Endothelial cell of umbilical vein (primary cell): ENCODE data around the gene INPP5J. TPM values are rescaled to one million over a fixed set of nuclear protein-coding genes. Genes with fewer than 3 reads are reported as not detected.

ENCODE experiments used
- BruUV-seq: library from RNA; stranded (reverse); fragments of 400-500 nt; replicated peaks from 2 replicates; lab custom pipeline; 2021; lab: Mats Ljungman, UMichigan
- CTCF ChIA-PET: fragments of 300-600, 350-600 bp; sonication (Branson Sonifier 250); formaldehyde crosslinking; loops from one replicate; lab custom pipeline; 2021; ENCODE audit warnings: antibody characterized with exemption, inconsistent platforms; lab: Charles Lee
- POLR2A ChIA-PET: fragments of 300-600, 350-600 bp; sonication (Branson Sonifier 250); formaldehyde crosslinking; loops from one replicate; lab custom pipeline; 2021; ENCODE audit warnings: antibody characterized with exemption, inconsistent platforms; lab: Charles Lee
- DNase-seq: peaks from one replicate; pipeline ENCODE4 v3.0.0-alpha.2; 2011; ENCODE audit warnings: low read depth, low spot score
- FAIRE-seq: peaks from 2 replicates; lab custom pipeline; 2011; peaks lifted over from hg19 to GRCh38; lab: Jason Lieb, UNC
- H2AFZ ChIP-seq: 2 replicates; pipeline ENCODE4 v1.6.0; 2012; ENCODE audit warnings: low read depth, low read length, control low read depth, inconsistent platforms
- H3K27ac ChIP-seq: 2 replicates; pipeline ENCODE4 v1.5.1; 2011; ENCODE audit warnings: low read depth, mild to moderate bottlenecking, control low read depth, low read length, moderate library complexity; ENCODE audit not compliant: insufficient read depth
- H3K27me3 ChIP-seq, 2 experiments: 2 replicates each; pipeline versions ENCODE4 v1.6.0 to v1.6.1; 2011; ENCODE audit warnings: low read length in 2 of 2, mixed read lengths in 1 of 2; ENCODE audit not compliant: control insufficient read depth in 2 of 2, insufficient read depth in 2 of 2
- H3K36me3 ChIP-seq, 2 experiments: 2 replicates in 1 of 2; 3 replicates in 1 of 2; pipeline ENCODE4 v1.5.1; 2011; ENCODE audit warnings: low read length in 2 of 2, mild to moderate bottlenecking in 1 of 2, moderate library complexity in 1 of 2; ENCODE audit not compliant: control insufficient read depth in 2 of 2, insufficient read depth in 2 of 2; ENCODE audit errors: extremely low read depth in 1 of 2
- H3K4me1 ChIP-seq: 3 replicates; pipeline ENCODE4 v1.5.1; 2011; ENCODE audit warnings: mild to moderate bottlenecking, low read length; ENCODE audit not compliant: control insufficient read depth, insufficient read depth; ENCODE audit errors: extremely low read depth
- H3K4me2 ChIP-seq: 2 replicates; pipeline ENCODE4 v1.6.1; 2011; ENCODE audit warnings: low read length, control low read depth, mixed read lengths; ENCODE audit not compliant: insufficient read depth
- H3K4me3 ChIP-seq, 3 experiments: fragments of 200-600 bp in 1 of 3; sonication (generic), shearing (Covaris generic) in 1 of 3; replicated peaks in 1 of 3; 2 replicates each; pipeline ENCODE4 v1.5.1; 2011 to 2016; ENCODE audit warnings: control low read depth in 3 of 3, low read length in 3 of 3, mild to moderate bottlenecking in 2 of 3, inconsistent platforms in 1 of 3, low read depth in 1 of 3, moderate library complexity in 1 of 3; ENCODE audit not compliant: insufficient read depth in 1 of 3
- H3K79me2 ChIP-seq: 2 replicates; pipeline ENCODE4 v1.6.0; 2012; ENCODE audit warnings: low read length, inconsistent platforms; ENCODE audit not compliant: control insufficient read depth, insufficient read depth
- H3K9ac ChIP-seq: replicated peaks from 2 replicates; pipeline ENCODE3; 2011; ENCODE audit warnings: low read length, control low read depth; ENCODE audit not compliant: insufficient read depth; ENCODE audit errors: extremely low read depth
- H3K9me1 ChIP-seq: replicated peaks from 3 replicates; pipeline ENCODE4 v1.6.0; 2011; ENCODE audit warnings: mild to moderate bottlenecking, low read length; ENCODE audit not compliant: control insufficient read depth, insufficient read depth; ENCODE audit errors: extremely low read depth
- H3K9me3 ChIP-seq: replicated peaks from 2 replicates; pipeline ENCODE4 v1.5.1; 2012; ENCODE audit warnings: low read length, inconsistent platforms; ENCODE audit not compliant: control insufficient read depth, insufficient read depth
- H4K20me1 ChIP-seq: replicated peaks from 2 replicates; pipeline ENCODE3; 2011; ENCODE audit warnings: mild to moderate bottlenecking, low read length; ENCODE audit not compliant: control insufficient read depth, insufficient read depth; ENCODE audit errors: extremely low read depth
- EZH2 ChIP-seq: IDR thresholded peaks from 2 replicates; pipeline ENCODE4 v1.6.1; 2012; ENCODE audit warnings: borderline replicate concordance, low read depth, mild to moderate bottlenecking, moderate library complexity, low read length, inconsistent platforms; ENCODE audit not compliant: severe bottlenecking
- FOS ChIP-seq: IDR thresholded peaks from 2 replicates; pipeline ENCODE4 v1.6.1; 2011; ENCODE audit warnings: mild to moderate bottlenecking, low read length, moderate library complexity, borderline replicate concordance; ENCODE audit not compliant: insufficient read depth
- GATA2 ChIP-seq: IDR thresholded peaks from 2 replicates; pipeline ENCODE4 v1.7.0; 2011; ENCODE audit warnings: low read depth, mild to moderate bottlenecking, moderate library complexity, mixed read lengths, low read length; ENCODE audit not compliant: insufficient read length, insufficient read depth
- JUN ChIP-seq: IDR thresholded peaks from 2 replicates; pipeline ENCODE4 v1.6.1; 2011; ENCODE audit warnings: borderline replicate concordance, low read depth; ENCODE audit not compliant: insufficient read length, insufficient read depth
- MYC ChIP-seq: IDR thresholded peaks from one replicate; pipeline ENCODE4 v1.6.1; 2011; ENCODE audit warnings: mild to moderate bottlenecking, low read depth, low read length
- POLR2A ChIP-seq: IDR thresholded peaks from 2 replicates; pipeline ENCODE4 v1.6.1; 2012; ENCODE audit warnings: low read depth, mild to moderate bottlenecking, control low read depth, low read length
- POLR2AphosphoS5 ChIP-seq: IDR thresholded peaks from 2 replicates; pipeline ENCODE4 v1.6.1; 2012; ENCODE audit warnings: low read depth, mild to moderate bottlenecking, control low read depth, low read length, moderate library complexity; ENCODE audit not compliant: insufficient read depth
- dilution Hi-C: fragments of 300-500 bp; cut with MboI; formaldehyde crosslinking; loops from one replicate; pipeline ENCODE4 v1.15.0; 2019; ENCODE audit warnings: low sequenced_read_pairs; ENCODE audit not compliant: extremely low pct_ligation_motif_present
- intact Hi-C: fragments of 100-400 bp; cut with micrococcal nuclease; formaldehyde crosslinking; loops from one replicate; pipeline ENCODE4 v1.10.0; 2022
- polyA plus RNA-seq, 4 experiments: library from polyadenylated mRNA; depleted of rRNA in 3 of 4; stranded (reverse) in 3 of 4; unstranded in 1 of 4; fragments of >200 nt; gene quantifications; 2 replicates each; pipeline versions ENCODE4 v1.2.1 to v1.2.3, GENCODE V29; 2011 to 2012; ENCODE audit warnings: missing spikeins in 1 of 4
- total RNA-seq: library from RNA; stranded (reverse); gene quantifications from 2 replicates; pipeline ENCODE4 v1.2.3, GENCODE V29; 2021
- TF ChIP-seq, protein P1 (sequence below), 2 donors: IDR thresholded peaks; 1 replicate in 1 of 2; 2 replicates in 1 of 2; pipeline ENCODE4 v1.5.1; 2011; ENCODE audit warnings: low read length in 2 of 2, mild to moderate bottlenecking in 2 of 2, moderate library complexity in 2 of 2, control low read depth in 1 of 2, inconsistent platforms in 1 of 2, low read depth in 1 of 2; ENCODE audit not compliant: insufficient read depth in 1 of 2; ENCODE audit errors: extremely low read depth in 1 of 2
- TF ChIP-seq, protein P2 (sequence below): IDR thresholded peaks from 2 replicates; pipeline ENCODE4 v1.6.1; 2011; ENCODE audit not compliant: insufficient read depth, insufficient read length

The INPP5J gene
- total and polyA plus RNA-seq, 2 donors (not counting 3 experiments of a cell fraction or from before 2014, with no cell fraction given) = 0.43 to 0.49 TPM

DNA sequence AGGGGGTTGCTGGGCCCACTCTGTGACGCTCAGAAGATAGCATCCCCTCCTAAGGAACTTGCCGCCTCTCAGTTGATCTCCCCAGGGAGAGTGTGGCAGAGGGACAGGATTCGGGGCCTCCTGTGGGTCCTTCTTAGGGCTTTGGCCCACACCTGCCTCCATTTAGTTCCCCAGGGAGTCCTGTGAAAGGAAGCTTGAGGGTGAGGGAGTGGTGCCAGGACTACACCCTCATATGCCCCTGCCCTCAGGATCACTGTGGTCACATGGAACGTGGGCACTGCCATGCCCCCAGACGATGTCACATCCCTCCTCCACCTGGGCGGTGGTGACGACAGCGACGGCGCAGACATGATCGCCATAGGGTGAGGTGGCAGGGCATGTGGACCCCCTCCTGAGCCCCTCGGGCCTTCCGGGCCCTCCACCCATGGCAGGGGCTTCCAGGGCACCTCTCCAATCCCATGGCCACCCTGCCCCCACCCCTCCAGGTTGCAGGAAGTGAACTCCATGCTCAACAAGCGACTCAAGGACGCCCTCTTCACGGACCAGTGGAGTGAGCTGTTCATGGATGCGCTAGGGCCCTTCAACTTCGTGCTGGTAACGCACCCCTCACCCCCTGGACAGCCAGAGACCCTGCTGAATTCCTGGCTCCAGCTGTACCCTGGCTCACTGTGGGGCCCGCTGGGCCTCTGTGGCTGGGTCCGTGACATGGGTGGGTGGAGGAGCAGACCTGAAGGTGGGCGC lies 3.5 kb downstream of the INPP5J start:
- ChIA-PET CTCF (no interaction called here), POLR2A (interaction anchor here (0.6 kb wide), 2 partner anchors 157 to 170 kb away, joined by 3 to 5 read pairs; partner anchors contain the start of genes MORC2 and TUG1)
- no peak for TF ChIP-seq POLR2AphosphoS5
- Histone ChIP-seq H3K4me2 (no peak overlapping the region), H3K27me3 (peaks cover 0 to 4% of the 10 kb centered on the region in 2 experiments), H4K20me1 (no peaks in the 10 kb centered on the region), H3K9me3 (no peaks in the 10 kb centered on the region), H3K4me1 (no peaks in the 10 kb centered on the region), H3K9ac (no peak overlapping the region), H3K9me1 (no peaks in the 10 kb centered on the region), H3K27ac (no peak overlapping the region), H3K79me2 (no peaks in the 10 kb centered on the region), H3K36me3 (no peaks in the 10 kb centered on the region), H3K4me3 (no peak overlapping the region), H2AFZ (no peak overlapping the region)
- no peak for DNase-seq
- BruUV-seq = no TSS peak
- dilution Hi-C loops (no loop called here), intact Hi-C loops (no loop called here)
- FAIRE-seq = no peak

DNA sequence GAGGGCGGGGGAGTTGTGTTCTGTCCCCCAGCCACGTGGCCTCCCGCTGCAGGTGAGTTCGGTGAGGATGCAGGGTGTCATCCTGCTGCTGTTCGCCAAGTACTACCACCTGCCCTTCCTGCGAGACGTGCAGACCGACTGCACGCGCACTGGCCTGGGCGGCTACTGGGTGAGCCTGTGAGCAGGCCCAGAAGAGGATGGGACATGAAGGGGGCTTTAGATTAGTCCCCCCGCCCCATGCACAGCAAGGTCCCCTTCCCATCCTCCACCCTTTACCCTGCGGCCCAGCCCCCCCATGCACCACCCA lies 4.1 kb downstream of the INPP5J start:
- FAIRE-seq (no peak), DNase-seq (no peak)
- H3K4me3 ChIP-seq = no peak overlapping the region
- no peak overlapping the region for H3K9ac ChIP-seq
- ChIA-PET CTCF (no interaction called here), POLR2A (interaction anchor here (0.6 kb wide), 1 partner anchor 171 kb away, joined by 5 read pairs; no protein-coding TSS in a partner anchor)
- H3K79me2 ChIP-seq = no peaks in the 10 kb centered on the region
- no TSS peak for BruUV-seq
- dilution Hi-C loops (no loop called here), intact Hi-C loops (no loop called here)
- H3K4me1 ChIP-seq = no peaks in the 10 kb centered on the region
- TF ChIP-seq MYC (no peak), GATA2 (no peak), EZH2 (no peak), POLR2AphosphoS5 (no peak), POLR2A (no peak), FOS (no peak), JUN (no peak)
- TF ChIP-seq, protein P1, sequence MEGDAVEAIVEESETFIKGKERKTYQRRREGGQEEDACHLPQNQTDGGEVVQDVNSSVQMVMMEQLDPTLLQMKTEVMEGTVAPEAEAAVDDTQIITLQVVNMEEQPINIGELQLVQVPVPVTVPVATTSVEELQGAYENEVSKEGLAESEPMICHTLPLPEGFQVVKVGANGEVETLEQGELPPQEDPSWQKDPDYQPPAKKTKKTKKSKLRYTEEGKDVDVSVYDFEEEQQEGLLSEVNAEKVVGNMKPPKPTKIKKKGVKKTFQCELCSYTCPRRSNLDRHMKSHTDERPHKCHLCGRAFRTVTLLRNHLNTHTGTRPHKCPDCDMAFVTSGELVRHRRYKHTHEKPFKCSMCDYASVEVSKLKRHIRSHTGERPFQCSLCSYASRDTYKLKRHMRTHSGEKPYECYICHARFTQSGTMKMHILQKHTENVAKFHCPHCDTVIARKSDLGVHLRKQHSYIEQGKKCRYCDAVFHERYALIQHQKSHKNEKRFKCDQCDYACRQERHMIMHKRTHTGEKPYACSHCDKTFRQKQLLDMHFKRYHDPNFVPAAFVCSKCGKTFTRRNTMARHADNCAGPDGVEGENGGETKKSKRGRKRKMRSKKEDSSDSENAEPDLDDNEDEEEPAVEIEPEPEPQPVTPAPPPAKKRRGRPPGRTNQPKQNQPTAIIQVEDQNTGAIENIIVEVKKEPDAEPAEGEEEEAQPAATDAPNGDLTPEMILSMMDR (IDR thresholded peaks at IDR 0.05; ENCODE audit: extremely low read depth in 1 of 2, insufficient read depth in 1 of 2, low read depth in 1 of 2, low read length in 2 of 2) = no peak
- TF ChIP-seq, protein P2, sequence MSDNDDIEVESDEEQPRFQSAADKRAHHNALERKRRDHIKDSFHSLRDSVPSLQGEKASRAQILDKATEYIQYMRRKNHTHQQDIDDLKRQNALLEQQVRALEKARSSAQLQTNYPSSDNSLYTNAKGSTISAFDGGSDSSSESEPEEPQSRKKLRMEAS = no peak
- no peaks in the 10 kb centered on the region for H3K9me1 ChIP-seq
- H3K27ac ChIP-seq = no peak overlapping the region
- no peaks in the 10 kb centered on the region for H3K9me3 ChIP-seq
- peaks cover 0 to 4% of the 10 kb centered on the region in 2 experiments for H3K27me3 ChIP-seq
- H3K36me3 ChIP-seq = no peaks in the 10 kb centered on the region
- H4K20me1 ChIP-seq = no peaks in the 10 kb centered on the region
- no peak overlapping the region for H2AFZ ChIP-seq
- H3K4me2 ChIP-seq = no peak overlapping the region
